ENCODE results near the gene RAB27B.

The RAB27B gene

DNA sequence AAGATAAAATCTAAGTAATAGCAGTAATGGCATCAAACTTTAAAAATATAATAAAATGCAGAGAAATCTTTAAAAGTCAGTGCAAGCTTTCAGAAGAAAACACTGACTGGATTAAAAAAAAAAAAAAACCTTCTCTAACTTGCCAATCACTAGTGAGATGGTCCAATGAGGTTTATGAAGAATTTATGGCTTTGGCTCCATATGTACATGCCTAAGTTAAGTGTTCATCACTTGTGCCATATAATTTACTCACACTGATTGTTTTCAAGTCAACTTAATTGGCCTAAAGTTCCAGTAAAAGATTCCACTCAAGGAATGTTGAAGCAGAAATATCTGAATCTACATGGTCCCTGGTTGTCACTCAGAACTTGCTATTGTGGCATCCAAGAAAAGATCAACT is 40.7 kb upstream of the RAB27B start:
- Histone ChIP-seq H3K4me3 (ENCODE audit: low read length) (no peak overlapping the region), H3K79me1 (ENCODE audit: low read length) (no peaks in the 10 kb centered on the region), H2AK5ac (ENCODE audit: low read length) (no peak overlapping the region), H2BK120ac (ENCODE audit: low read depth, low read length) (no peak overlapping the region), H3K56ac (ENCODE audit: low read length) (no peak overlapping the region), H3K27me3 (ENCODE audit: insufficient read depth, low read length, poor library complexity) (no peaks in the 10 kb centered on the region), H3K4me2 (ENCODE audit: low read length) (no peak overlapping the region), H2BK5ac (ENCODE audit: low read length) (no peak overlapping the region), H2BK15ac (replicated peaks; ENCODE audit: low read depth) (no peak overlapping the region), H3K4ac (ENCODE audit: low read depth, low read length) (no peak overlapping the region), H3K9ac (ENCODE audit: low read length) (no peak overlapping the region), H3K79me2 (ENCODE audit: control insufficient read depth, insufficient read depth, low read length) (no peaks in the 10 kb centered on the region), H4K5ac (ENCODE audit: low read length) (no peak overlapping the region), H3K27ac (ENCODE audit: low read depth, low read length) (no peak overlapping the region), H3K18ac (ENCODE audit: low read length) (no peak overlapping the region), H3K36me3 (ENCODE audit: control insufficient read depth, insufficient read depth, low read length) (no peaks in the 10 kb centered on the region), H4K8ac (ENCODE audit: low read depth, low read length) (no peak overlapping the region), H3K23ac (ENCODE audit: low read length) (no peak overlapping the region), H3K4me1 (ENCODE audit: control insufficient read depth, low read depth, low read length) (no peaks in the 10 kb centered on the region)
- no peak for DNase-seq

GRCh38 chr18:54790109-54790508 is 38.2 kb upstream of the RAB27B start:
- Histone ChIP-seq H2BK120ac (ENCODE audit: low read depth, low read length) (no peak overlapping the region), H3K79me2 (ENCODE audit: control insufficient read depth, insufficient read depth, low read length) (no peaks in the 10 kb centered on the region)

DNA sequence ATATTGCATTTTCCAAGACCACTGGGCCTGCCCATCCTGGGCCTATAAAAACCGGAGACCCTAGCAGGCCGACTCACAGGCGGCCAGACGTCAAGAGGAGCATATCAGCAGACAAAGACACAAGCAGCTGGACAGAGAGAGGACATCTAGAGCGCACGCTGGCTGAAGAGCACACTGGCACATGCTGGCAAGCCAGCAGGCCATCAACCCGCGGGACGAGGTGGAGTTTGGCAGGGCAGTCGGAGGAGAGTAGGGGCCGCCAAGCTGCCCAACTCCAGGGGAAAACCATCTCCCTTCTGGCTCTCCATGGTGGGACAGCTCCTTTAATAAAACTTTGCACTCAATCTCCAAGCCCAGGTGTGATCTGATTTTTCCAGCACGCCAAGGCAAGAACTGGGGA is 36.6 kb upstream of the RAB27B start:
- no peak overlapping the region for H3K4ac ChIP-seq (ENCODE audit: low read depth, low read length)
- no peak for DNase-seq

More at GRCh38 chr18:54790109-54790508, 38.2 kb upstream of the RAB27B start:
- H4K5ac ChIP-seq (ENCODE audit: low read length), result no peak overlapping the region
- no peaks in the 10 kb centered on the region for H3K36me3 ChIP-seq (ENCODE audit: control insufficient read depth, insufficient read depth, low read length)
- H4K8ac ChIP-seq (ENCODE audit: low read depth, low read length), result no peak overlapping the region
- no peaks in the 10 kb centered on the region for H3K27me3 ChIP-seq (ENCODE audit: insufficient read depth, low read length, poor library complexity)
- no peak overlapping the region for H3K23ac ChIP-seq (ENCODE audit: low read length)
- 100% methylated on average over 1 of the region's 1 CpG for WGBS (ENCODE audit: extremely low coverage, insufficient coverage, low lambda C conversion rate)
- H3K4me1 ChIP-seq (ENCODE audit: control insufficient read depth, low read depth, low read length), result no peaks in the 10 kb centered on the region
- no peak overlapping the region for H3K9ac ChIP-seq (ENCODE audit: low read length)
- no peak overlapping the region for H2BK5ac ChIP-seq (ENCODE audit: low read length)
- DNase-seq, result no peak
- H3K56ac ChIP-seq (ENCODE audit: low read length), result no peak overlapping the region
- no peaks in the 10 kb centered on the region for H3K79me1 ChIP-seq (ENCODE audit: low read length)
- no peak overlapping the region for H3K18ac ChIP-seq (ENCODE audit: low read length)
- H3K4ac ChIP-seq (ENCODE audit: low read depth, low read length), result no peak overlapping the region
- H3K27ac ChIP-seq (ENCODE audit: low read depth, low read length), result no peak overlapping the region
- no peak overlapping the region for H3K4me3 ChIP-seq (ENCODE audit: low read length)
- H2BK15ac ChIP-seq (replicated peaks; ENCODE audit: low read depth), result no peak overlapping the region
- H3K4me2 ChIP-seq (ENCODE audit: low read length), result no peak overlapping the region
- H2AK5ac ChIP-seq (ENCODE audit: low read length), result no peak overlapping the region

DNA sequence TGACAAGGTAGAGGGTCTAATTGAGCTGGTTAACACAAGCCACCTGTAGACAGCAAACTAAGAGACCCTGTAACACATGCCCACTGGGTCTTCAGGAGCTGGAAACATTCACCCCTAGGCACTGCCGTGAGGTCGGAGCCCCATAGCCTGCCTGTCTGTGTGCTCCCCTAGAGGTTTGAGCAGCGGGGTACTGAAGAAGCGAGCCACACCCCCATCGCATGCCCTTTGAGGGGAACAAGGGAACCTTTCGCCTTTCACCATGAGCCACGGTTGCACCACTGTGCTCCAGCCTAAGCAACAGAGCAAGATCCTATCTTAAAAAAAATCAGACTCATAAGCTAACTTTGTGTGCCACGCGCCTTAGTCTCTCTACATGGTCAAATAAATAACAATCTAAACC is 36.2 kb upstream of the RAB27B start:
- Histone ChIP-seq H3K18ac (ENCODE audit: low read length) (no peak overlapping the region), H2BK120ac (ENCODE audit: low read depth, low read length) (no peak overlapping the region), H4K8ac (ENCODE audit: low read depth, low read length) (no peak overlapping the region), H3K4me3 (ENCODE audit: low read length) (no peak overlapping the region), H3K27me3 (ENCODE audit: insufficient read depth, low read length, poor library complexity) (no peaks in the 10 kb centered on the region), H3K36me3 (ENCODE audit: control insufficient read depth, insufficient read depth, low read length) (no peaks in the 10 kb centered on the region), H3K4ac (ENCODE audit: low read depth, low read length) (no peak overlapping the region), H3K79me2 (ENCODE audit: control insufficient read depth, insufficient read depth, low read length) (no peaks in the 10 kb centered on the region), H3K23ac (ENCODE audit: low read length) (no peak overlapping the region), H2BK5ac (ENCODE audit: low read length) (no peak overlapping the region), H2BK15ac (replicated peaks; ENCODE audit: low read depth) (no peak overlapping the region), H2AK5ac (ENCODE audit: low read length) (no peak overlapping the region), H3K9ac (ENCODE audit: low read length) (no peak overlapping the region), H3K56ac (ENCODE audit: low read length) (no peak overlapping the region), H4K5ac (ENCODE audit: low read length) (no peak overlapping the region), H3K4me2 (ENCODE audit: low read length) (no peak overlapping the region), H3K79me1 (ENCODE audit: low read length) (no peaks in the 10 kb centered on the region), H3K27ac (ENCODE audit: low read depth, low read length) (no peak overlapping the region), H3K4me1 (ENCODE audit: control insufficient read depth, low read depth, low read length) (no peaks in the 10 kb centered on the region)
- DNase-seq, result no peak
- WGBS (ENCODE audit: extremely low coverage, insufficient coverage, low lambda C conversion rate), result no CpG with 5 or more reads among the region's 9 CpGs

More for the DNA sequence above, 36.6 kb upstream of the RAB27B start:
- Histone ChIP-seq H3K4me1 (ENCODE audit: control insufficient read depth, low read depth, low read length) (no peaks in the 10 kb centered on the region), H3K56ac (ENCODE audit: low read length) (no peak overlapping the region), H3K23ac (ENCODE audit: low read length) (no peak overlapping the region), H2BK15ac (replicated peaks; ENCODE audit: low read depth) (no peak overlapping the region), H3K79me1 (ENCODE audit: low read length) (no peaks in the 10 kb centered on the region), H3K9ac (ENCODE audit: low read length) (no peak overlapping the region), H3K27ac (ENCODE audit: low read depth, low read length) (no peak overlapping the region), H3K36me3 (ENCODE audit: control insufficient read depth, insufficient read depth, low read length) (no peaks in the 10 kb centered on the region), H3K79me2 (ENCODE audit: control insufficient read depth, insufficient read depth, low read length) (no peaks in the 10 kb centered on the region), H3K4me3 (ENCODE audit: low read length) (no peak overlapping the region), H2BK5ac (ENCODE audit: low read length) (no peak overlapping the region), H4K5ac (ENCODE audit: low read length) (no peak overlapping the region), H2BK120ac (ENCODE audit: low read depth, low read length) (no peak overlapping the region), H3K4me2 (ENCODE audit: low read length) (no peak overlapping the region), H4K8ac (ENCODE audit: low read depth, low read length) (no peak overlapping the region), H2AK5ac (ENCODE audit: low read length) (no peak overlapping the region), H3K27me3 (ENCODE audit: insufficient read depth, low read length, poor library complexity) (no peaks in the 10 kb centered on the region), H3K18ac (ENCODE audit: low read length) (no peak overlapping the region)
- WGBS (ENCODE audit: extremely low coverage, insufficient coverage, low lambda C conversion rate), result no CpG with 5 or more reads among the region's 12 CpGs

GRCh38 chr18:54794823-54795222 is 33.5 kb upstream of the RAB27B start:
- no peak for DNase-seq
- no peaks in the 10 kb centered on the region for H3K4me1 ChIP-seq (ENCODE audit: control insufficient read depth, low read depth, low read length)
- no peak overlapping the region for H3K4me3 ChIP-seq (ENCODE audit: low read length)
- H2BK120ac ChIP-seq (ENCODE audit: low read depth, low read length), result no peak overlapping the region
- no peak overlapping the region for H2BK5ac ChIP-seq (ENCODE audit: low read length)
- H3K27me3 ChIP-seq (ENCODE audit: insufficient read depth, low read length, poor library complexity), result no peaks in the 10 kb centered on the region
- H3K18ac ChIP-seq (ENCODE audit: low read length), result no peak overlapping the region
- H3K36me3 ChIP-seq (ENCODE audit: control insufficient read depth, insufficient read depth, low read length), result no peaks in the 10 kb centered on the region
- no CpG with 5 or more reads among the region's 1 CpG for WGBS (ENCODE audit: extremely low coverage, insufficient coverage, low lambda C conversion rate)
- H2AK5ac ChIP-seq (ENCODE audit: low read length), result no peak overlapping the region
- H4K8ac ChIP-seq (ENCODE audit: low read depth, low read length), result no peak overlapping the region
- H3K4ac ChIP-seq (ENCODE audit: low read depth, low read length), result no peak overlapping the region
- no peak overlapping the region for H3K9ac ChIP-seq (ENCODE audit: low read length)
- H3K79me2 ChIP-seq (ENCODE audit: control insufficient read depth, insufficient read depth, low read length), result no peaks in the 10 kb centered on the region
- no peak overlapping the region for H4K5ac ChIP-seq (ENCODE audit: low read length)
- no peak overlapping the region for H3K56ac ChIP-seq (ENCODE audit: low read length)
- H3K79me1 ChIP-seq (ENCODE audit: low read length), result no peaks in the 10 kb centered on the region
- H3K23ac ChIP-seq (ENCODE audit: low read length), result no peak overlapping the region
- no peak overlapping the region for H3K27ac ChIP-seq (ENCODE audit: low read depth, low read length)
- no peak overlapping the region for H2BK15ac ChIP-seq (replicated peaks; ENCODE audit: low read depth)
- H3K4me2 ChIP-seq (ENCODE audit: low read length), result no peak overlapping the region

DNA sequence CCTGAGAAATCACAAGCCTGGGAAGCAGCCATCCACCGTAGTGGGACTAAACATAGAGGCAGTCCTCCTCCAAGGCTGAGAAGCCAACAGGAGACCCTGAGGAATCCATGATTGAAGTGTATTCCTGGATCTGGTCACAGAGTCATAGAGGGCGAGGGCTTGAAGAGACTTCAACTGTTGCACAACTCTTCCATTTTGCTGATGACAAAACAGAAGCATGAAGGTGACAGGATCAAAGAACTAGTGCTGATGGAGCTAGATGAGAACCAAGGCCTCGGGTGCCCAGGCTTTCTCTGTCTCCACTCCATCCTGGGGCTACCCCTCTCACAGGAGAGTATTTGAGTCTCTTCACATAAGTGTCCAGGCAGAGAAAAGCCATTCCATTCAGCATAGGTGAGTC is 30.1 kb upstream of the RAB27B start:
- no peaks in the 10 kb centered on the region for H3K27me3 ChIP-seq (ENCODE audit: insufficient read depth, low read length, poor library complexity)
- H3K27ac ChIP-seq (ENCODE audit: low read depth, low read length), result no peak overlapping the region
- no peak overlapping the region for H3K56ac ChIP-seq (ENCODE audit: low read length)
- H3K9ac ChIP-seq (ENCODE audit: low read length), result no peak overlapping the region
- H3K4me3 ChIP-seq (ENCODE audit: low read length), result no peak overlapping the region
- H3K4me1 ChIP-seq (ENCODE audit: control insufficient read depth, low read depth, low read length), result no peaks in the 10 kb centered on the region
- no peak overlapping the region for H3K23ac ChIP-seq (ENCODE audit: low read length)
- H3K79me2 ChIP-seq (ENCODE audit: control insufficient read depth, insufficient read depth, low read length), result no peaks in the 10 kb centered on the region
- no peak overlapping the region for H2BK120ac ChIP-seq (ENCODE audit: low read depth, low read length)
- H4K8ac ChIP-seq (ENCODE audit: low read depth, low read length), result no peak overlapping the region
- no peak overlapping the region for H3K4ac ChIP-seq (ENCODE audit: low read depth, low read length)
- H2BK15ac ChIP-seq (replicated peaks; ENCODE audit: low read depth), result no peak overlapping the region
- no peaks in the 10 kb centered on the region for H3K36me3 ChIP-seq (ENCODE audit: control insufficient read depth, insufficient read depth, low read length)
- no CpG with 5 or more reads among the region's 3 CpGs for WGBS (ENCODE audit: extremely low coverage, insufficient coverage, low lambda C conversion rate)
- H3K79me1 ChIP-seq (ENCODE audit: low read length), result no peaks in the 10 kb centered on the region
- DNase-seq, result no peak
- H3K4me2 ChIP-seq (ENCODE audit: low read length), result no peak overlapping the region
- no peak overlapping the region for H2AK5ac ChIP-seq (ENCODE audit: low read length)
- no peak overlapping the region for H3K18ac ChIP-seq (ENCODE audit: low read length)
- no peak overlapping the region for H2BK5ac ChIP-seq (ENCODE audit: low read length)
- H4K5ac ChIP-seq (ENCODE audit: low read length), result no peak overlapping the region
